ENCODE data around the gene GOLGA7B. TPM values are rescaled to one million over a fixed set of nuclear protein-coding genes. Genes with fewer than 3 reads are reported as not detected.

The GOLGA7B gene
- total RNA-seq, 1 experiment from 2014 or later = 1.5 TPM

- ATAC-seq (no peak), DNase-seq (ENCODE audit: low read depth, low spot score) (no peak)
- no peak overlapping the region for H3K27ac ChIP-seq (ENCODE audit: low read length)
- ChIA-PET CTCF (no interaction called here), POLR2A (no interaction called here)
- no TSS peak for BruUV-seq (replicated peaks)
- no peaks in the 10 kb centered on the region; the same call in 1 of the 2 replicates for H3K27me3 ChIP-seq (ENCODE audit: control insufficient read depth, insufficient read depth, low read length)
- no peaks in the 10 kb centered on the region for H3K4me1 ChIP-seq (ENCODE audit: control insufficient read depth, insufficient read depth, low read length)
- in situ Hi-C loops (cut with HindIII; ENCODE audit: low pct_unique_long_range_greater_than_20kb, low sequenced_read_pairs) (no loop called here), intact Hi-C loops (cut with micrococcal nuclease; ENCODE audit: unreplicated experiment) (no loop called here)
- no peak overlapping the region for H3K4me3 ChIP-seq (ENCODE audit: low read depth in 2 of 2, low read length in 2 of 2)
- H3K9me3 ChIP-seq (ENCODE audit: control insufficient read depth, insufficient read depth, low read depth, low read length) = no peaks in the 10 kb centered on the region
- TF ChIP-seq TCF7L2 (IDR thresholded peaks at IDR 0.05; ENCODE audit: low read depth, low read length) (no peak), SIN3A (IDR thresholded peaks at IDR 0.05; ENCODE audit: borderline replicate concordance, insufficient read depth, low read depth, low read length) (no peak), REST (IDR thresholded peaks at IDR 0.05; ENCODE audit: insufficient read depth in 1 of 2, low read depth in 2 of 2, low read length in 1 of 2) (no peak), CTCF (IDR thresholded peaks at IDR 0.05) (no peak), POLR2AphosphoS5 (IDR thresholded peaks at IDR 0.05; ENCODE audit: low read depth, low read length) (no peak)
- no peaks in the 10 kb centered on the region for H3K36me3 ChIP-seq (ENCODE audit: control insufficient read depth, insufficient read depth, low read length)
Observed at GRCh38 chr10:97896756-97897358, 47.2 kb downstream of the GOLGA7B start.

- ChIA-PET POLR2A (interaction anchor here (0.5 kb wide), 1 partner anchor 49 kb away, joined by 6 read pairs; no protein-coding TSS in a partner anchor), CTCF (no interaction called here)
- Histone ChIP-seq H3K4me1 (ENCODE audit: control insufficient read depth, insufficient read depth, low read length) (no peaks in the 10 kb centered on the region), H3K4me3 (ENCODE audit: low read depth in 2 of 2, low read length in 2 of 2) (no peak overlapping the region), H3K9me3 (ENCODE audit: control insufficient read depth, insufficient read depth, low read depth, low read length) (no peaks in the 10 kb centered on the region), H3K27ac (ENCODE audit: low read length) (no peak overlapping the region), H3K27me3 (ENCODE audit: control insufficient read depth, insufficient read depth, low read length) (no peaks in the 10 kb centered on the region), H3K36me3 (ENCODE audit: control insufficient read depth, insufficient read depth, low read length) (no peaks in the 10 kb centered on the region)
- DNase-seq (ENCODE audit: low read depth, low spot score) (no peak), ATAC-seq (0 out of 2 replicates have a peak, but pooled peaks have one; percentile 32)
- intact Hi-C loops (cut with micrococcal nuclease; ENCODE audit: unreplicated experiment) = no loop called here
- in situ Hi-C loops (cut with HindIII; ENCODE audit: low pct_unique_long_range_greater_than_20kb, low sequenced_read_pairs) = no loop called here
- TF ChIP-seq SIN3A (IDR thresholded peaks at IDR 0.05; ENCODE audit: borderline replicate concordance, insufficient read depth, low read depth, low read length) (no peak), CTCF (IDR thresholded peaks at IDR 0.05) (no peak), TCF7L2 (IDR thresholded peaks at IDR 0.05; ENCODE audit: low read depth, low read length) (no peak), POLR2AphosphoS5 (IDR thresholded peaks at IDR 0.05; ENCODE audit: low read depth, low read length) (no peak), REST (IDR thresholded peaks at IDR 0.05; ENCODE audit: insufficient read depth in 1 of 2, low read depth in 2 of 2, low read length in 1 of 2) (no peak)
- no TSS peak for BruUV-seq (replicated peaks)
Observed at GRCh38 chr10:97898429-97898828, 48.8 kb downstream of the GOLGA7B start.
